Heart left ventricle (tissue), 16 donors: ENCODE data around the gene NKAIN2. TPM values are rescaled to one million over a fixed set of nuclear protein-coding genes. Genes with fewer than 3 reads are reported as not detected.

Experiments
- ATAC-seq, 4 donors: fragments of 200-7000 bp; cut with Tn5 transposase; one replicate each; pipeline ENCODE4 v1.9.1; 2020 to 2022; ENCODE audit warnings: moderate library complexity in 4 of 4, mild to moderate bottlenecking in 3 of 4, moderate number of reproducible peaks in 1 of 4
- DNase-seq, 5 donors: peaks; one replicate each; pipeline ENCODE4 v3.0.0-alpha.2; 2020
- H3K27ac ChIP-seq, 12 donors: fragments of 200-600 bp; sonication (generic) in 4 of 12; one replicate each; pipeline versions ENCODE4 v1.5.0 to v1.8.0; 2016 to 2022; ENCODE audit warnings: mild to moderate bottlenecking in 2 of 12
- H3K27me3 ChIP-seq, 9 donors: fragments of 200-600 bp; sonication (generic) in 2 of 9; one replicate each; pipeline versions ENCODE4 v1.5.1 to v1.8.0; 2016 to 2022; ENCODE audit warnings: mild to moderate bottlenecking in 3 of 9
- H3K36me3 ChIP-seq, 9 donors: fragments of 200-600 bp; sonication (generic) in 2 of 9; one replicate each; pipeline versions ENCODE4 v1.5.0 to v1.8.0; 2018 to 2022; ENCODE audit warnings: mild to moderate bottlenecking in 2 of 9
- H3K4me1 ChIP-seq, 12 donors: fragments of 200-600 bp; sonication (generic) in 4 of 12; one replicate each; pipeline versions ENCODE4 v1.5.0 to v1.8.0; 2016 to 2022; ENCODE audit warnings: mild to moderate bottlenecking in 3 of 12
- H3K4me3 ChIP-seq, 12 donors: fragments of 200-600 bp; sonication (generic) in 4 of 12; one replicate each; pipeline versions ENCODE4 v1.5.0 to v1.8.0; 2017 to 2022; ENCODE audit warnings: mild to moderate bottlenecking in 9 of 12, moderate library complexity in 4 of 12
- H3K9me3 ChIP-seq, 12 donors: fragments of 200-600 bp; sonication (generic) in 4 of 12; one replicate each; pipeline versions ENCODE4 v1.5.0 to v1.8.0; 2016 to 2022; ENCODE audit warnings: mild to moderate bottlenecking in 1 of 12
- CTCF ChIP-seq, 12 donors: fragments of 200-600 bp; sonication (generic) in 4 of 12; IDR thresholded peaks; one replicate each; pipeline versions ENCODE4 v1.5.0 to v1.8.0; 2018 to 2022; ENCODE audit warnings: antibody characterized with exemption in 12 of 12, mild to moderate bottlenecking in 5 of 12
- POLR2A ChIP-seq, 2 donors: fragments of 450-650 bp; IDR thresholded peaks; one replicate each; pipeline ENCODE4 v1.6.1; 2017; ENCODE audit warnings: antibody characterized with exemption in 2 of 2, mild to moderate bottlenecking in 2 of 2, moderate library complexity in 2 of 2
- WGBS, 4 donors: extraction: QIAGEN DNeasy Blood & Tissue Kit in 2 of 4; methylation state at CpG; one replicate each; pipeline versions ENCODE4 v1.1.5 to v1.1.7; 2013 to 2018; 5-methylcytosine and 5-hydroxymethylcytosine counted together
- intact Hi-C, 10 donors: fragments of 100-400 bp; cut with DNase I; formaldehyde crosslinking; loops; one replicate each; pipeline versions ENCODE4 v1.11.1 to v1.14.2; 2022
- polyA plus RNA-seq, 2 donors: library from polyadenylated mRNA; stranded (reverse); fragments of 200-250 nt; gene quantifications; one replicate each; pipeline ENCODE4 v1.2.3, GENCODE V29; 2013
- total RNA-seq, 9 donors: library from RNA; depleted of rRNA in 2 of 9; stranded (reverse); fragments of >200 nt in 2 of 9; fragmentation: NEBNext Ultra II Directional in 3 of 9; extraction: Animal tissue kit (Norgen Biotek cat#: 25700) in 3 of 9; gene quantifications; one replicate each; pipeline versions ENCODE4 v1.1.0 to v1.2.4, GENCODE V29; 2016 to 2023
- donor health status: ischemic (EF 13 %, LVEDD 7.1; RV severe dilation, severe dysfunction).
- donor health status: healthy with polysubstance abuse.
- donor health status: DM: no; HTN: yes; CAD: no.
- donor health status: DM: no; HTN: no; CAD: no.
- donor health status: ischemic (EF 25% LVEDD 6.9; RV normal size, moderate dysfunction).
- donor health status: ischemic (EF 25% LVEDD 5.7; RV mildly dilated, moderate dysfunction).
- donor health status: healthy.
- donor health status: DM: yes; HTN: yes; CAD: no.
- donor health status: ischemic (EF 35%, LVEDD 5.7; RV mildly dilated, moderate dysfunction).
- donor health status: nonischemic (EF 11% LVEDD 7.7; RV severe dilation, severe dysfunction).
- donor health status: DM: yes; HTN: yes; CAD: no.
- donor health status: PGD.
- donor health status: ischemic (EF 29% LVEDD 5.4; RV normal size, mild dysfunction).
- donor health status: nonischemic (EF 23%, LVEDD 6.1; RV moderate dilation, normal function).

NKAIN2 gene
- total and polyA plus RNA-seq, 11 donors = 0.19 to 0.83 (median 0.33) TPM; not detected in 2

- intact Hi-C loops = loop anchor here in 8 of 10 donors (5.0 to 10.0 kb wide), 6 partner anchors 160 to 992 kb away; no protein-coding TSS in a partner anchor
- H3K27ac ChIP-seq = no peak overlapping the region
- peaks cover 0 to 18% (median 6%) of the 10 kb centered on the region in 12 donors for H3K4me1 ChIP-seq
- no peaks in the 10 kb centered on the region for H3K9me3 ChIP-seq
- DNase-seq = no peak
- H3K36me3 ChIP-seq = no peaks in the 10 kb centered on the region
- 49 to 57% (median 53%) methylated on average over 5 of the region's 5 CpGs for WGBS, 4 donors
- no peak overlapping the region for H3K4me3 ChIP-seq
- peaks cover 0 to 75% (median 18%) of the 10 kb centered on the region in 9 donors for H3K27me3 ChIP-seq
- no peak for TF ChIP-seq CTCF (IDR thresholded peaks at IDR 0.05)
- TF ChIP-seq POLR2A (IDR thresholded peaks at IDR 0.05) = no peak
- no peak for ATAC-seq
Measured at GRCh38 chr6:123804787-123805540, 1.3 kb downstream of the NKAIN2 start.

GRCh38 chr6:123805921-123806320 is 2.3 kb downstream of the NKAIN2 start:
- peaks cover 0 to 18% (median 6%) of the 10 kb centered on the region in 12 donors for H3K4me1 ChIP-seq
- ATAC-seq (no peak), DNase-seq (no peak)
- TF ChIP-seq POLR2A (IDR thresholded peaks at IDR 0.05) (no peak), CTCF (IDR thresholded peaks at IDR 0.05) (no peak)
- no peaks in the 10 kb centered on the region for H3K36me3 ChIP-seq
- 66 to 71% (median 68%) methylated on average over 1 of the region's 1 CpG for WGBS, 4 donors
- intact Hi-C loops = loop anchor here in 5 of 10 donors (10.0 kb wide), 3 partner anchors 159 to 989 kb away; no protein-coding TSS in a partner anchor
- H3K27me3 ChIP-seq = peaks cover 0 to 72% (median 17%) of the 10 kb centered on the region in 9 donors
- H3K27ac ChIP-seq = no peak overlapping the region
- H3K4me3 ChIP-seq = no peak overlapping the region
- H3K9me3 ChIP-seq = no peaks in the 10 kb centered on the region

- Histone ChIP-seq H3K27ac (no peak overlapping the region), H3K9me3 (no peaks in the 10 kb centered on the region), H3K27me3 (peaks cover 0 to 68% (median 11%) of the 10 kb centered on the region in 9 donors), H3K4me1 (peaks cover 0 to 18% (median 6%) of the 10 kb centered on the region in 12 donors), H3K4me3 (no peak overlapping the region), H3K36me3 (no peaks in the 10 kb centered on the region)
- intact Hi-C loops = loop anchor here in 5 of 10 donors (10.0 kb wide), 3 partner anchors 158 to 988 kb away; no protein-coding TSS in a partner anchor
- no peak for DNase-seq
- TF ChIP-seq CTCF (IDR thresholded peaks at IDR 0.05) = no peak
- no peak for TF ChIP-seq POLR2A (IDR thresholded peaks at IDR 0.05)
- WGBS, 4 donors = 80 to 92% (median 89%) methylated on average over 2 of the region's 2 CpGs
- no peak for ATAC-seq
Measured at GRCh38 chr6:123806561-123806960, 2.9 kb downstream of the NKAIN2 start.

- Histone ChIP-seq H3K27me3 (peaks cover 0 to 56% (median 6%) of the 10 kb centered on the region in 9 donors), H3K27ac (no peak overlapping the region), H3K4me1 (peaks cover 0 to 5% (median 0%) of the 10 kb centered on the region in 12 donors), H3K9me3 (no peaks in the 10 kb centered on the region), H3K36me3 (no peaks in the 10 kb centered on the region), H3K4me3 (no peak overlapping the region)
- intact Hi-C loops = loop anchor here in 5 of 10 donors (10.0 kb wide), 3 partner anchors 156 to 986 kb away; no protein-coding TSS in a partner anchor
- WGBS, 4 donors = 76 to 79% (median 77%) methylated on average over 3 of the region's 3 CpGs
- no peak for DNase-seq
- no peak for ATAC-seq
- TF ChIP-seq POLR2A (IDR thresholded peaks at IDR 0.05) (no peak), CTCF (IDR thresholded peaks at IDR 0.05) (no peak)
Measured at GRCh38 chr6:123808556-123808955, 4.9 kb downstream of the NKAIN2 start.
